ENCODE results near the gene CNTN2.

- TF ChIP-seq, protein P1, sequence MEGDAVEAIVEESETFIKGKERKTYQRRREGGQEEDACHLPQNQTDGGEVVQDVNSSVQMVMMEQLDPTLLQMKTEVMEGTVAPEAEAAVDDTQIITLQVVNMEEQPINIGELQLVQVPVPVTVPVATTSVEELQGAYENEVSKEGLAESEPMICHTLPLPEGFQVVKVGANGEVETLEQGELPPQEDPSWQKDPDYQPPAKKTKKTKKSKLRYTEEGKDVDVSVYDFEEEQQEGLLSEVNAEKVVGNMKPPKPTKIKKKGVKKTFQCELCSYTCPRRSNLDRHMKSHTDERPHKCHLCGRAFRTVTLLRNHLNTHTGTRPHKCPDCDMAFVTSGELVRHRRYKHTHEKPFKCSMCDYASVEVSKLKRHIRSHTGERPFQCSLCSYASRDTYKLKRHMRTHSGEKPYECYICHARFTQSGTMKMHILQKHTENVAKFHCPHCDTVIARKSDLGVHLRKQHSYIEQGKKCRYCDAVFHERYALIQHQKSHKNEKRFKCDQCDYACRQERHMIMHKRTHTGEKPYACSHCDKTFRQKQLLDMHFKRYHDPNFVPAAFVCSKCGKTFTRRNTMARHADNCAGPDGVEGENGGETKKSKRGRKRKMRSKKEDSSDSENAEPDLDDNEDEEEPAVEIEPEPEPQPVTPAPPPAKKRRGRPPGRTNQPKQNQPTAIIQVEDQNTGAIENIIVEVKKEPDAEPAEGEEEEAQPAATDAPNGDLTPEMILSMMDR (conservative IDR thresholded peaks at IDR 0.05), result no peak
- no peak for TF ChIP-seq EZH2 (IDR thresholded peaks at IDR 0.05; ENCODE audit: low read depth)
These were observed 34.3 kb downstream of the CNTN2 start for GRCh38 chr1:205077158-205077933.

All from PC-9 (cell line).